GM21526 (cell line): Measurements from ENCODE around the gene MINAR2.

Source experiments
- ATAC-seq: cut with Tn5 transposase; IDR thresholded peaks from one replicate; pipeline ENCODE4 v1.9.1; 2021; ENCODE audit warnings: moderate library complexity; ENCODE audit not compliant: unreplicated experiment, low FRiP score

The MINAR2 gene

GRCh38 chr5:129747572-129748407 lies at the start of gene MINAR2:
MINAR2 (plus strand) TSS chr5:129748094; CDS start chr5:129748191, 97 bp downstream.
- no peak for ATAC-seq

DNA sequence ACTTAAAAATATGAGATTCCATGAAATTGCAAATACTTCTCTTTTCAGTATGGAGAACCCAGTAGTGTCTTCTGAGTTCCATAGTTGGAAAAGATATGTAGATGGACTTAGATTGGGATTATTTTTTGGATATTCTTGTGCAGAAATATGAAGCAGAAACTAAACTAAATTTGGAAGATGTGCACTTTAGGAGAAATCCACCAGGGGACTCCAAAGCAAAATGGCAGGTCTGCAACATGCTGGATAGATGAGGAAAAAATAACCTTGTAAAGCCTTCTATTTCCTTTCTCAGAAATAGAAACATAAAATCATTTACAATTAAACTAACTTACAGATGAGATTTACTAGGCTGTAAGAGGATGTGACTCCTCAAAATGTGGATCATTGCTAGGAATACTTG lies 49.2 kb upstream of the MINAR2 start:
- no peak for ATAC-seq

DNA sequence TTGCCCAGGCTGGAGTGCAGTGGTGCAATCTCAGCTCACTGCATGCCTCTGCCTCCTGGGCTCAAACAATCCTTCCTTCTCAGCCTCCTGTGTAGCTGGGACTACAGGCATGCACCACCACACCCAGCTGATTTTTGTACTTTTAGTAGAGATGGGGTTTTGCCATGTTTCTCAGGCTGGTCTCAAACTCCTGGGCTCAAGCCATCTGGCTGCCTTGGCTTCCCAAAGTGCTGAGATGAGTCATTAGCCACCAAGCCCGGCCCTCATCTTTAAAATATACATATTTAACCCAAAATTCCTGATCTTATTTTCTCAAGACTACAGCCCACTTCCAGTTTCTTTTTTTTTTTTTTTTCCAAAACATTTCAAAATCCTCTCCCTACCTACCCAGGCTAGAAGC lies 31.7 kb upstream of the MINAR2 start:
- no peak for ATAC-seq

GRCh38 chr5:129716651-129717050 lies 31.2 kb upstream of the MINAR2 start:
- ATAC-seq: no peak

GRCh38 chr5:129717751-129718310 lies 30.1 kb upstream of the MINAR2 start:
- no peak for ATAC-seq

DNA sequence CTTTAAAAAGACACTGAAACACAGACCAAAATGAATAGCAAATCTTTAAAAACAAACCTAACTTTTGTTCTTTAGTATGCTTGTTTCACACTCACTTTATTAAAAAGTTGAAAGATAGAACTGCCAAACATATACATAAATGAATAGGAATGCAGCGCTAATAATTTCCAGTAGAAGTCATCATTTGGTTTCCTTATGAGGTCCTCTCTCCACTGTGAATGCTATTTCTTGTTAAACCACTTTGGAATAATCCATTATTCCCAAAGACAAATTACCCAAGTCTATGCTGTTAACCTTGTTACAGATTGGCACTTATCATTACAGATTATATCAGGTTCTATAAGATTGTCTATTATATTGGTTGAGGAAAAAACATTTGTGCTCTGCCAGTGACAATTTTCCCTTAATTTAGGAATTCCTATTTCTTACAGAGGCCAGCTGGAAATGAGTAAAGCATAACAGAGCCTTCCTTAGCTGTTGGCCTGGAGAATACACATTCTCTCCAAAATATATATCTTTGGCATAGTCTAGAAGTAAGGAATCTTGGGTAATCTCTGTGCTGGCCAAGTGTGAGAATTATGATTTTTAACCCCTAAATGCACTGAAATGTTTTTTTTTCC lies 29.3 kb upstream of the MINAR2 start:
- ATAC-seq: no peak

DNA sequence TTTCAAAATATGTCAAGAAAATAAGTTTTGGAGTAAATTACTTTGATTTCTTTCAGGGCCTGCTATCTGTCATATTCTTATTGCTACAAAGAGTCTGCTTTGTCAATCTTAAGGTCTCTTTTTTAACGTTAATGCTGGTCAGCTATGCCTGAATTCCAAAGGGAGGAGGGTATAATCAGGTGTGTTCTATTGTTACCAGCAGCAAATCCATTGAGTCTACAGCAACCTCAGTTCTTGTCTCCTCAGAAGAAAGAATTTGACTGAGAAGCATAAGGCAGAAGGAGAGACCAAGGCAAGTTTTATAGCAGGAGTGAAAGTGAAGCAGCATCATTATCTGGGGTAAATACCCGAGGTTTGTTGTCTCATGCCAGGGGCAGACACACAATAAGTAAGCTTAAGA lies 23.7 kb upstream of the MINAR2 start:
- no peak for ATAC-seq

GRCh38 chr5:129724647-129725046 lies 23.2 kb upstream of the MINAR2 start:
- ATAC-seq: no peak

DNA sequence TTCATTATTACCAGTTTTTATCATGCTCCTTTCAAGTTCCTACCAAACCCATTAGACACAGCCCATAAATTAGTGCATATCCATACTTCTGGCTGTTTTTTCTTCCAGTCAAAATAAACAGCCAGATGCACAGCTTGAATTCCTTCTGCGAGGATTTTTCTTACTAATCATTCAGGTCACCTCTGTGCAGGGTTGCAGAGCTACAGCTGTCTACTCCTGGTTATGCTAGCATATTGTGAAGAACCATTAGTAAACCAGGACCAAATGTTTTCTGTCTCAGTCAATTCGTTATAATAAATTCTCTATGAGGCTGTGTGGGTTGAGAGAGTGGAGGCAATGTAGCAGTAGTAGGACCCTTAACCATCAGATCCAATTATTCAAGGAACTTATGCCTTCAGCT lies 8.1 kb upstream of the MINAR2 start:
- ATAC-seq: no peak

DNA sequence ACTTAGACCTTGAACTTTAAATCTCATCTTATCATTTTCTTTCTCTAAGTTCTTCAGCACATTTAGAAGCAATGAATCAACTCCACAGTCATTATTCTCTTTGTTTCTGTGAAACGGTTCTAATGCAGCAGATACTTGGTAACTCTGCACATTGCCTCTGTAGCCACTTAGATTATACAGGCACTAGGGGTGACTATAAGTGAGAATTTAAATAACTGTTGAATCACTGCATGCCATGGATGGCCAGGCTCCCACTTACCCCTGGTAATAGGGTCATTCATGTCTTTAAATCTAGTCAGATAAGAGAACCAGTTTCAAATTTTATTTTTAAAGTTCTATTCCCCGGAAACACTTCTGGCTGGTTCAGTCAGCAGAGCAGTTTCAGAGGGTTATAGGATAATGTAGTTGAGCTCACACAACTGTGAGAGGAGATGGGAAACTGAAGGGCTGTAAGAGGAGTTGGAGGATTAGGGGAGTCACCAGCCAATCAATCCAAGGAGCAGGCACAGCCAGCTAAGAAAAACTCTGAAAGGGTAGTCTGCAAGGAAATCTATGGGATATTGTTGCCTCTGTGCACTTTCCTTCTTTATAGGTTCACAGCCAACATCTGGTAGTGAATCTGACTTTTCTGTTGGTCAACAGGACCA lies 4.2 kb upstream of the MINAR2 start:
- no peak for ATAC-seq

DNA sequence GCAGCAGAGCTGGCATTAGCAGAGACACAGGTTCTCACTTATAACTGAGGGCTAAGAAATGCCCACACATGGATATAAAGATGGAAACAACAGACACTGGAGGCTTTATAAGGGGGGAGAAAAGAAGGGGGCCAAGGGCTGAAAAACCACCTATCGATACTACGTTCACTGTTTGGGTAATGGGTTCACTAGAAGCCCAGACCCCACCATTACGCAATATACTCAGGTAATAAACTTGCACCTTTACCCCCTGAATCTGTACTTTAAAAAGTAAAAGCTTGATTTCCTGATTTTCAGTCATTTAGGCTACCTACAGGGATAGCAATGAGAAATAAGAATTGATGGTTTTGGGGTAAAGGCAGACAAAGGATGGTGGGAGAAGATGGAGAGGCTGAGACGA lies 1.9 kb upstream of the MINAR2 start:
- no peak for ATAC-seq

- ATAC-seq: no peak
Observed at GRCh38 chr5:129746876-129747275, 1.0 kb upstream of the MINAR2 start.

GRCh38 chr5:129748913-129749880 lies 1.3 kb downstream of the MINAR2 start:
- ATAC-seq: no peak

DNA sequence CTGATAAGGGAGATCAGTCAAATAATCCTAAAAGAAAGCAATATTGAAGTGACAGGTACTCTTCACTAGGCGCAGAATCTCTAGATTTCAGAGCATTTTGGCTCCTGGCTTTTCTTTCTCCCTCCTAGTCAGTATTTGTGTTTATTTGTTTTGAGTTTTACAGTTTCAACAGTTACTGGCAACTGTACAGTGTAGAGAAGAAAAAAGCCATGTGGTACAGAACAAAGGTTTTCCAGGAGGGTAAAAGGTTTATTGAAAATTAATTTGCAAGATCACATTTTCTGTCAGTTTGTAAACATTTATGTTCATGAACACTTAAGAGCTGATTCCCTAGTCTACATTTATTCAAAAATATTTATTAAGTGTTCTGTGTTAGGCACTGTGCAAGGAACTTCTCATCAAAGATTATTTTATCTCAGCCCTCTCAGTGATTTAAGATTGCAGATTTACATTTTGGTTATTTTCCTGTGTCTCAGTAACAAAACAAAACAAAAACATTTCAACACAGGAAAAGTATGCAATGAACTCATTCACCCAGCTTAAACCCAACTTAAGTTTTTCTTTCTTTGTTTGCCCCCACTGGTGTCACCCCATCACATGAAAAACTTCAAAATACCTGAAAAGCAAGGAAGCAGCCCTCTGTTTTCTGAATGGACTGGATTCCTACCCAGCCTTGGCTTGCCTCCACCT lies 12.9 kb downstream of the MINAR2 start:
- ATAC-seq: no peak

DNA sequence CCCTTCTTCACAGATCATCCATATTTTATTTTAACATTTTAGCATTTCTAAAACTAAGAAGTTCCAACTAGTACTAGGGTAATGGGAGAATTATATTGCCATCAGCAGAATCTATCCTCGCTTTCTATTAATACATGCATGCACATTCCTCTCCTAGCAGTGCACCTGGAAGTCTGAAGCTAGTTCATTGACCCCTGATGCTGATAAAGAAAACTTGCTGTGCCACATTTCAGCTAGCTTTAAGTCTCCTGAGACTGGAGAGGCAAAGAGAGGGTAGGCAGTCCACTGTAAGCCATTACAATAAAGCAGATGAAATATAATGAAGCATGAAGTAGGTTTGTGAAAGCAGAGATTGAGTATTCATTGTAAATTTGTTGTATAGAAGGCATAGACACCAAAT lies 15.8 kb downstream of the MINAR2 start:
- no peak for ATAC-seq

DNA sequence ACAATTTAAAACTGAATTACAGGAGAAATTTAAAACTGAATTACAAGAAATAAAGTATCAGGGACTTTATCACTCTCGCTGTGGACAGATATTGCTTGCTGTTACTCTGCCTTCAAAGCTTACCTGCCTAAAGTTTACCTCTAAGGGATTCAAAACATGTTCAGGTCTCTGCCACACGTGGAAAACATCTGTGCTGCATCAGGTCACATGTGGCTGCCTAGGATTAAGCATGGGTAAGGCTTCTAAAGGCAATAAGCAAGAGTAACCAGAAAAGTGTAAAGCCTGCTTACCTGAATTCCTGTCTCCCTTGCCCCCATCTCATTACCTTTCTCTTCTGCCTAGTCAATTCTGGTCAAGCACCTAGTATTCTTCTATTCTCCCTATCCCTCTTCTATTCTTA lies 18.9 kb downstream of the MINAR2 start:
- no peak for ATAC-seq

GRCh38 chr5:129767927-129768380 lies 20.1 kb downstream of the MINAR2 start:
- ATAC-seq: peak; percentile 92

DNA sequence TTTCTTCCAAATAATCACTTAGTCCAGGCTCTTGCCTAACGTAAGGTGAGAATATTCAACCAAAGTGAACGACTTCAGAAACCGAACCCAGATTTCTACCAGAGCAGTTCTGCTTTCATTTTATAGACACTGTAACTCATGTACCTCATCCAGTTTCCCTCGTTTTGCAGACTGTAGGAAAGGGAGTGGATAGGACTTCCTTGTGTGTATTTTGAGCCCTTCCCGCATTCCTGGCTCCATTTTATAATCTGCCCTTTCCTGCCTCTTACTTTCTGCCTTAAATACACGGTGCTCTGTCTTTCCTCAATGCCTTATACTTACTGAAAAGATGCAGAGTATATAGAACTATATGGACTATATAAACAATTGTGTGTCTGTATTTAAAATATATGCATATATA lies 20.8 kb downstream of the MINAR2 start:
- no peak for ATAC-seq

DNA sequence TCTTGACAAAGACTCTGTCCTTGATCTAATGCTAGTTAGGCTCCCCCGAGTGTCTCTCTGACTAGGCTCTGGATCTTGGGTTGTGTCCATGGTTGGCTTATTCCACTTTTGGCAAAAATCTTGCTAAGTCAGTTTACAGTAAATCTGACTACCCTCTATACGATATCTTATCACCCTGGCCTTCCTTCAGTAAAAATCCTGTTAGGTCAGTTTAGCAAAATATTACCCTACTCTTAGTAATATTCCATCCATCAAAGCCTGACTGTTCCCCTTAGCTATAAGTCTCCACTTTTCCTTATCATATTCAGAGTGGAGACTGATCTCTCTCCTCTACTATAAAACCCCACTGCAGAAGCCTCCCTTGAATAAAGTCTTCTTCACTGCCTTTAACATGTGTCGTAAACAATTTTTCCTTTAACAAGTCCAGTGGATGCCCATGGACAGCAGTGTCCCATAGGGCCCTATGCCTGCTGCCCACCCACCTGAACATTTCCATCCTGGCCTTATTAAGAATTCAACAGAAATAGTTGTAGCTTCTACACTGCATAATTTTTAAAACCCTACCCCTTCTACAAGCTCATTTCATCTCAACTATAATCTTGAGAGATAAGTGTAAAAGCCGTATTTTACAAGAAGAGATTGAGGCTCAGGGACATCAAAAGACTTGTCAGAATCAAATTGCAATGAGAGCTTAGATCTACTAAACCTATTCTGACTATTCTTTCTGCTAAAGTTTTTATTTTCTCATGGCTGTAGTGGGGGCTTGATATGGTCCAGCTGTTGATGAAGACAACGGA lies 22.3 kb downstream of the MINAR2 start:
- ATAC-seq: no peak
